GM23338 (cell line): ENCODE data around the gene NF1.

Experiments used
- EZH2 ChIP-seq: fragments of 200-600 bp; sonication (generic); IDR thresholded peaks from one replicate; pipeline ENCODE4 v1.8.0; 2017; ENCODE audit warnings: antibody characterized with exemption, mild to moderate bottlenecking, low read depth; ENCODE audit not compliant: unreplicated experiment
- EZH2phosphoT487 ChIP-seq: fragments of 200-600 bp; sonication (generic); IDR thresholded peaks from one replicate; pipeline ENCODE4 v1.8.1; 2018; ENCODE audit warnings: antibody characterized with exemption; ENCODE audit not compliant: unreplicated experiment
- POLR2AphosphoS5 ChIP-seq: IDR thresholded peaks from 2 replicates; pipeline ENCODE4 v1.6.1; 2016; ENCODE audit warnings: antibody characterized with exemption, low read depth
- TF ChIP-seq, protein P1 (sequence below), 2 experiments: fragments of 200-600 bp in 1 of 2; sonication (generic) in 1 of 2; conservative IDR thresholded peaks; 2 replicates each; pipeline versions ENCODE4 v1.5.1 to v1.6.1; 2016 to 2017; ENCODE audit warnings: antibody characterized with exemption in 2 of 2, low read depth in 2 of 2, mild to moderate bottlenecking in 2 of 2, moderate library complexity in 1 of 2
- TF ChIP-seq, protein P2 (sequence below): IDR thresholded peaks from one replicate; pipeline ENCODE4 v1.6.1; 2018; ENCODE audit warnings: antibody characterized with exemption; ENCODE audit not compliant: unreplicated experiment
- TF ChIP-seq, protein P3 (sequence below): fragments of 250-450 bp; sonication (Bioruptor Pico); IDR thresholded peaks from 2 replicates; pipeline ENCODE4 v1.5.0; 2020; ENCODE audit warnings: mild to moderate bottlenecking, moderate library complexity

DNA sequence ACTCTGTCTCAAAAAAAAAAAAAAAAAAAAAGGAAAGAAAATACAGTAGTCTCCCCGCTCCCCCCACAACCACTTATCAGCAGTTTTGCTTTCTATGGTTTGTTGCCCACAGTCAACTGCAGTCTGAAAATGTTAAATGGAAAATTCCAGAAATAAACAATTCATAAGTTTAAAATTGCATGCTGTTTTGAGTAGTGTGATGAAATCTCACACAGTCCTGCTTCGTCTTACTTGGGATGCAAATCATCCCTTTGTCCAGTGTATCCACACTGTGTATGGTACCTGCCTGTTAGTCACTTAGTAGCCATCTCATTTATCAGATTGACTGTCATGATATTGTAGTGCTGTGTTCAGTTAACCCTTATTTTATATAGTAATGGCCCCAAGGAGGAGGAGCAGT, 41.5 kb downstream of the NF1 start:
- TF ChIP-seq, protein P1, sequence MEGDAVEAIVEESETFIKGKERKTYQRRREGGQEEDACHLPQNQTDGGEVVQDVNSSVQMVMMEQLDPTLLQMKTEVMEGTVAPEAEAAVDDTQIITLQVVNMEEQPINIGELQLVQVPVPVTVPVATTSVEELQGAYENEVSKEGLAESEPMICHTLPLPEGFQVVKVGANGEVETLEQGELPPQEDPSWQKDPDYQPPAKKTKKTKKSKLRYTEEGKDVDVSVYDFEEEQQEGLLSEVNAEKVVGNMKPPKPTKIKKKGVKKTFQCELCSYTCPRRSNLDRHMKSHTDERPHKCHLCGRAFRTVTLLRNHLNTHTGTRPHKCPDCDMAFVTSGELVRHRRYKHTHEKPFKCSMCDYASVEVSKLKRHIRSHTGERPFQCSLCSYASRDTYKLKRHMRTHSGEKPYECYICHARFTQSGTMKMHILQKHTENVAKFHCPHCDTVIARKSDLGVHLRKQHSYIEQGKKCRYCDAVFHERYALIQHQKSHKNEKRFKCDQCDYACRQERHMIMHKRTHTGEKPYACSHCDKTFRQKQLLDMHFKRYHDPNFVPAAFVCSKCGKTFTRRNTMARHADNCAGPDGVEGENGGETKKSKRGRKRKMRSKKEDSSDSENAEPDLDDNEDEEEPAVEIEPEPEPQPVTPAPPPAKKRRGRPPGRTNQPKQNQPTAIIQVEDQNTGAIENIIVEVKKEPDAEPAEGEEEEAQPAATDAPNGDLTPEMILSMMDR (conservative IDR thresholded peaks at IDR 0.05; ENCODE audit: low read depth in 2 of 2) = no peak
- TF ChIP-seq, protein P2, sequence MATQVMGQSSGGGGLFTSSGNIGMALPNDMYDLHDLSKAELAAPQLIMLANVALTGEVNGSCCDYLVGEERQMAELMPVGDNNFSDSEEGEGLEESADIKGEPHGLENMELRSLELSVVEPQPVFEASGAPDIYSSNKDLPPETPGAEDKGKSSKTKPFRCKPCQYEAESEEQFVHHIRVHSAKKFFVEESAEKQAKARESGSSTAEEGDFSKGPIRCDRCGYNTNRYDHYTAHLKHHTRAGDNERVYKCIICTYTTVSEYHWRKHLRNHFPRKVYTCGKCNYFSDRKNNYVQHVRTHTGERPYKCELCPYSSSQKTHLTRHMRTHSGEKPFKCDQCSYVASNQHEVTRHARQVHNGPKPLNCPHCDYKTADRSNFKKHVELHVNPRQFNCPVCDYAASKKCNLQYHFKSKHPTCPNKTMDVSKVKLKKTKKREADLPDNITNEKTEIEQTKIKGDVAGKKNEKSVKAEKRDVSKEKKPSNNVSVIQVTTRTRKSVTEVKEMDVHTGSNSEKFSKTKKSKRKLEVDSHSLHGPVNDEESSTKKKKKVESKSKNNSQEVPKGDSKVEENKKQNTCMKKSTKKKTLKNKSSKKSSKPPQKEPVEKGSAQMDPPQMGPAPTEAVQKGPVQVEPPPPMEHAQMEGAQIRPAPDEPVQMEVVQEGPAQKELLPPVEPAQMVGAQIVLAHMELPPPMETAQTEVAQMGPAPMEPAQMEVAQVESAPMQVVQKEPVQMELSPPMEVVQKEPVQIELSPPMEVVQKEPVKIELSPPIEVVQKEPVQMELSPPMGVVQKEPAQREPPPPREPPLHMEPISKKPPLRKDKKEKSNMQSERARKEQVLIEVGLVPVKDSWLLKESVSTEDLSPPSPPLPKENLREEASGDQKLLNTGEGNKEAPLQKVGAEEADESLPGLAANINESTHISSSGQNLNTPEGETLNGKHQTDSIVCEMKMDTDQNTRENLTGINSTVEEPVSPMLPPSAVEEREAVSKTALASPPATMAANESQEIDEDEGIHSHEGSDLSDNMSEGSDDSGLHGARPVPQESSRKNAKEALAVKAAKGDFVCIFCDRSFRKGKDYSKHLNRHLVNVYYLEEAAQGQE = no peak
- TF ChIP-seq EZH2 (no peak), EZH2phosphoT487 (no peak), POLR2AphosphoS5 (no peak)
- TF ChIP-seq, protein P3, sequence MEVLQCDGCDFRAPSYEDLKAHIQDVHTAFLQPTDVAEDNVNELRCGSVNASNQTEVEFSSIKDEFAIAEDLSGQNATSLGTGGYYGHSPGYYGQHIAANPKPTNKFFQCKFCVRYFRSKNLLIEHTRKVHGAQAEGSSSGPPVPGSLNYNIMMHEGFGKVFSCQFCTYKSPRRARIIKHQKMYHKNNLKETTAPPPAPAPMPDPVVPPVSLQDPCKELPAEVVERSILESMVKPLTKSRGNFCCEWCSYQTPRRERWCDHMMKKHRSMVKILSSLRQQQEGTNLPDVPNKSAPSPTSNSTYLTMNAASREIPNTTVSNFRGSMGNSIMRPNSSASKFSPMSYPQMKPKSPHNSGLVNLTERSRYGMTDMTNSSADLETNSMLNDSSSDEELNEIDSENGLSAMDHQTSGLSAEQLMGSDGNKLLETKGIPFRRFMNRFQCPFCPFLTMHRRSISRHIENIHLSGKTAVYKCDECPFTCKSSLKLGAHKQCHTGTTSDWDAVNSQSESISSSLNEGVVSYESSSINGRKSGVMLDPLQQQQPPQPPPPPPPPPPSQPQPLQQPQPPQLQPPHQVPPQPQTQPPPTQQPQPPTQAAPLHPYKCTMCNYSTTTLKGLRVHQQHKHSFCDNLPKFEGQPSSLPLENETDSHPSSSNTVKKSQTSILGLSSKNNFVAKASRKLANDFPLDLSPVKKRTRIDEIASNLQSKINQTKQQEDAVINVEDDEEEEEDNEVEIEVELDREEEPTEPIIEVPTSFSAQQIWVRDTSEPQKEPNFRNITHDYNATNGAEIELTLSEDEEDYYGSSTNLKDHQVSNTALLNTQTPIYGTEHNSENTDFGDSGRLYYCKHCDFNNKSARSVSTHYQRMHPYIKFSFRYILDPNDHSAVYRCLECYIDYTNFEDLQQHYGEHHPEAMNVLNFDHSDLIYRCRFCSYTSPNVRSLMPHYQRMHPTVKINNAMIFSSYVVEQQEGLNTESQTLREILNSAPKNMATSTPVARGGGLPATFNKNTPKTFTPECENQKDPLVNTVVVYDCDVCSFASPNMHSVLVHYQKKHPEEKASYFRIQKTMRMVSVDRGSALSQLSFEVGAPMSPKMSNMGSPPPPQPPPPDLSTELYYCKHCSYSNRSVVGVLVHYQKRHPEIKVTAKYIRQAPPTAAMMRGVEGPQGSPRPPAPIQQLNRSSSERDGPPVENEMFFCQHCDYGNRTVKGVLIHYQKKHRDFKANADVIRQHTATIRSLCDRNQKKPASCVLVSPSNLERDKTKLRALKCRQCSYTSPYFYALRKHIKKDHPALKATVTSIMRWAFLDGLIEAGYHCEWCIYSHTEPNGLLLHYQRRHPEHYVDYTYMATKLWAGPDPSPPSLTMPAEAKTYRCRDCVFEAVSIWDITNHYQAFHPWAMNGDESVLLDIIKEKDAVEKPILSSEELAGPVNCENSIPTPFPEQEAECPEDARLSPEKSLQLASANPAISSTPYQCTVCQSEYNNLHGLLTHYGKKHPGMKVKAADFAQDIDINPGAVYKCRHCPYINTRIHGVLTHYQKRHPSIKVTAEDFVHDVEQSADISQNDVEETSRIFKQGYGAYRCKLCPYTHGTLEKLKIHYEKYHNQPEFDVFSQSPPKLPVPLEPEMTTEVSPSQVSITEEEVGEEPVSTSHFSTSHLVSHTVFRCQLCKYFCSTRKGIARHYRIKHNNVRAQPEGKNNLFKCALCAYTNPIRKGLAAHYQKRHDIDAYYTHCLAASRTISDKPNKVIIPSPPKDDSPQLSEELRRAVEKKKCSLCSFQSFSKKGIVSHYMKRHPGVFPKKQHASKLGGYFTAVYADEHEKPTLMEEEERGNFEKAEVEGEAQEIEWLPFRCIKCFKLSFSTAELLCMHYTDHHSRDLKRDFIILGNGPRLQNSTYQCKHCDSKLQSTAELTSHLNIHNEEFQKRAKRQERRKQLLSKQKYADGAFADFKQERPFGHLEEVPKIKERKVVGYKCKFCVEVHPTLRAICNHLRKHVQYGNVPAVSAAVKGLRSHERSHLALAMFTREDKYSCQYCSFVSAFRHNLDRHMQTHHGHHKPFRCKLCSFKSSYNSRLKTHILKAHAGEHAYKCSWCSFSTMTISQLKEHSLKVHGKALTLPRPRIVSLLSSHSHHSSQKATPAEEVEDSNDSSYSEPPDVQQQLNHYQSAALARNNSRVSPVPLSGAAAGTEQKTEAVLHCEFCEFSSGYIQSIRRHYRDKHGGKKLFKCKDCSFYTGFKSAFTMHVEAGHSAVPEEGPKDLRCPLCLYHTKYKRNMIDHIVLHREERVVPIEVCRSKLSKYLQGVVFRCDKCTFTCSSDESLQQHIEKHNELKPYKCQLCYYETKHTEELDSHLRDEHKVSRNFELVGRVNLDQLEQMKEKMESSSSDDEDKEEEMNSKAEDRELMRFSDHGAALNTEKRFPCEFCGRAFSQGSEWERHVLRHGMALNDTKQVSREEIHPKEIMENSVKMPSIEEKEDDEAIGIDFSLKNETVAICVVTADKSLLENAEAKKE = no peak
